ENCODE data around the gene NTRK1.

The NTRK1 gene

DNA sequence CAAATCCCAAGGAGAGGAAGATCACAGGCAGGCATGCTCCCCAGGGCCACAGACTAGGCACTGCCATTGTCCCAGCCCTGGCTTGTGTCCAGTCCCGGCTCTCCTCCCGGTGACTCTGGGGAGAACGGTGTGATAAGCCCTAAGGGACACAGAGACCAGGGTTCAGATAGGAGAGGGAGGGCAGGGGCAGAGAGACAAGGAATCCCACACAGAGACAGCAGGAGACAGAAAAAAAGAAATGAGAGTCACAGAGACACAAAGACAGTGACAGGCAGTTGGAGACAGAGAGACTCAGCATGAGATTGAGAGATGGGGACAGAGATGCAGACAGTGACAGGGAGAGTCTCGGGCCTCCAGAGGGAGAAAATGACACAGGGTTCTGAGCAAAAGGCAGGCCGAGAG, 2.1 kb upstream of the NTRK1 start:
- no peaks in the 10 kb centered on the region for H3K36me3 ChIP-seq (ENCODE audit: insufficient read depth, low read length)
- no peaks in the 10 kb centered on the region for H3K9me3 ChIP-seq (ENCODE audit: control insufficient read depth, insufficient read depth, low read length)
- no peak overlapping the region; the same call in 1 of the 2 replicates for H3K9ac ChIP-seq (ENCODE audit: low read depth, low read length)
- H3K4me1 ChIP-seq (ENCODE audit: insufficient read depth, low read length) = no peaks in the 10 kb centered on the region

DNA sequence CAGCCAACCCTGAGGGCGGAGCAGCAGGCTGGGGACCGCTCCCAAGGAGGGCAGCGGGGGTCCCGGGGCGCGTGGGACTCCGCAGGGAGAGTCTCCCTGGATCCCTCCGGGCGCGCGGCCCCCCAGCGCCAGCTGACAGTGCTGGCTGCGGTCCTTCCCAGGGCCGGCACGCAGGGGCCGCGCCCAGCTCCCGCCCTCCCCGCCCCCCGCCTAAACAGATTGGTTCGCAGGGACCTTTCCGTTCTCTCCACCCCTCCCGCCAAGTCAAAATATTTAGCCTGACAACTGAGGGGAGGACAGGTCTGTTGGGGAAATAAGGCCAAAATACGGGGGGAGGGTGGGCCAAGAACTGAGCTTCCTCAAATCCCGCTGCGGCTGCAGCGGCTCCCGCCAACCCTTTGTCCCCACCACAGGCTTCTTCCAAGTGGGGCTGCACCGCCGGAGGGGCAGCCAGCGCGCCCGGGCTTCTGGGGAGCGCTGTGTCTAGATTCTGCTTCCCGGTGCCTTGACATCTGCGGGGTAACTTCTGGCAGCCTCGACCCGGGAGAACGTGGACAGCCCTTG, 1.6 kb upstream of the NTRK1 start, which contains the start of gene INSRR:
INSRR (minus strand) TSS at position 159 of the 564 bp plus-strand sequence. CDS start 496 bp downstream, outside the sequence.
- Histone ChIP-seq H3K36me3 (ENCODE audit: insufficient read depth, low read length) (no peaks in the 10 kb centered on the region), H3K9me3 (ENCODE audit: control insufficient read depth, insufficient read depth, low read length) (no peaks in the 10 kb centered on the region), H3K4me1 (ENCODE audit: insufficient read depth, low read length) (no peaks in the 10 kb centered on the region), H3K9ac (ENCODE audit: low read depth, low read length) (peak within 1 kb of the TSS; percentile 38; the same call in 1 of the 2 replicates)

DNA sequence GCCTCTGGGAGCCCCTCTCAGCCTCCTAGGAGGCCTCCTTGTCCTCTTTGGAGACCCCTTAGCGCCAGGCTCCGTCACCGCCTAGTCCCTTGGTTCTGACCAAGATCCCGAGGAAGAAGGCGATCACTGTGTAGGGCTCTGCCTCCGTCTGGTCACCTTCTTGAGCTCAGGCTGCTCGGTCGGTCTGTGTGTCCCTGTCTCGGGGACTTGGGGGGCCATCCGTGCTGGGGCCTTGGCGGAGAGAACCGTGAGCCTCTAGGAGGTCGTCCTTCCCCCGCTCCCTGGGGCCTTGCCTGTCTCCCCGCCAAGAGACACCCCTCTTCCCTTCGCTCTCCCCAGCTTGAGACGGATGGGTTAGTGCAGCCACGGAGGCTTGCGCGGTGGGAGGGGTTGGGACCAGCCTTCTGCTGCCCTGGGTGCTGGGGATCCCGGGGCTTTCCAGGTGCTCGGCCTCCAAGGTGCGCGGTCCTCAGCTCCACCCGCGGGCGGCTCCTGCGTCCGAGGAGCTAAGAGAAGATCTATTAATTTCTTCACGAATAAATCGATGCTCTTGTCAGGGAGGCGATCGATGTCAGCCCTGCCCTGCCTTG, 1.0 kb upstream of the NTRK1 start:
- H3K9ac ChIP-seq (ENCODE audit: low read depth, low read length) = peak overlapping the region; percentile 38; the same call in 1 of the 2 replicates
- no peaks in the 10 kb centered on the region for H3K9me3 ChIP-seq (ENCODE audit: control insufficient read depth, insufficient read depth, low read length)
- no peaks in the 10 kb centered on the region for H3K36me3 ChIP-seq (ENCODE audit: insufficient read depth, low read length)
- no peaks in the 10 kb centered on the region for H3K4me1 ChIP-seq (ENCODE audit: insufficient read depth, low read length)

DNA sequence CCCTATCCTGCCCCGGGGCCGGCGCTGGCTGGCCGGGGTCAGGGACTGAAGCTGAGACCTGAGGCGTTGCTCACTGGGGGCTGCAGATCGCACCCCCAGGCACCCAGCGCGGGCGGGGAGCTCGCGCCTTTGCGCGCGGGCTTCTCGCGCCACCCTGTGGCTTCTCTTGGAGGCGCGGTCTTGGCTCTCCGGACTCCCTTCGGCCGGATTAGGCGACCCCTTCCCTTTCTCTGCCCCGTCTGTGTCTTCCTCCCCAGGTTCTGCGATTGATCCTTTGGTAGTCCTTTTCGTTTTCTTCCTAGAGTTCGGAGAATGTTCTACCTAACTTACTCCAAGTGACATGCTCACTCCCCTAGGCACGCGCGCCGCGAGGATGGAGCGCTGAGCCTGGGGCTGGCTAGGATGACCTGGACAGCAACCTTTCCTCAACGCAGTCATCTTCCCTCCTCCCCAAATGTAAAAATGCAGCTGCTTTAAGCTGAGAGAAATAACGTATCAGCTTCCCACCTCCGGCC, 495 bp upstream of the NTRK1 start:
- Histone ChIP-seq H3K36me3 (ENCODE audit: insufficient read depth, low read length) (no peaks in the 10 kb centered on the region), H3K4me1 (ENCODE audit: insufficient read depth, low read length) (no peaks in the 10 kb centered on the region), H3K9me3 (ENCODE audit: control insufficient read depth, insufficient read depth, low read length) (no peaks in the 10 kb centered on the region), H3K9ac (ENCODE audit: low read depth, low read length) (peak overlapping the region; percentile 38; the same call in 1 of the 2 replicates)

DNA sequence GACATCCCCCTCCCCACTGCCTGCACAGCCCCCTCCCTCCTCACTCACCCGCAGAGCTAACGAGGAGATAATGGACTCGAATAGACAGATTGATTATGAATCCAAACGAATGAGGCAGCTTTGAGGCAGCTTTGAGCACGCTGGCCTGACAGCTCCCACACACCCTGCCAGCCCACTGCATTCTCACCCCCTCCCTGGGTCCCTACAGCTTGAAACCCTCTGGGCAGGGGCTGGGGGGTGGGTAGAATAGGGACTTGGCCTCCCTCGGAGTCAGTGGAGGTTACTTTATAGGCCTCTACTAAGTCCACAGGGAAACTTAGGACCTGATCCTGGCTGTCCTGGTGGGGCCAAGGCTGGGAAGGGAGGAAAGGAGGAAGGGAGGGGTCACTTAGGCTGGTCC, 1.9 kb downstream of the NTRK1 start:
- H3K9me3 ChIP-seq (ENCODE audit: control insufficient read depth, insufficient read depth, low read length) = no peaks in the 10 kb centered on the region
- H3K4me1 ChIP-seq (ENCODE audit: insufficient read depth, low read length) = peaks cover 13% of the 10 kb centered on the region; the same call in 1 of the 2 replicates
- no peak overlapping the region for H3K9ac ChIP-seq (ENCODE audit: low read depth, low read length)
- H3K36me3 ChIP-seq (ENCODE audit: insufficient read depth, low read length) = no peaks in the 10 kb centered on the region

DNA sequence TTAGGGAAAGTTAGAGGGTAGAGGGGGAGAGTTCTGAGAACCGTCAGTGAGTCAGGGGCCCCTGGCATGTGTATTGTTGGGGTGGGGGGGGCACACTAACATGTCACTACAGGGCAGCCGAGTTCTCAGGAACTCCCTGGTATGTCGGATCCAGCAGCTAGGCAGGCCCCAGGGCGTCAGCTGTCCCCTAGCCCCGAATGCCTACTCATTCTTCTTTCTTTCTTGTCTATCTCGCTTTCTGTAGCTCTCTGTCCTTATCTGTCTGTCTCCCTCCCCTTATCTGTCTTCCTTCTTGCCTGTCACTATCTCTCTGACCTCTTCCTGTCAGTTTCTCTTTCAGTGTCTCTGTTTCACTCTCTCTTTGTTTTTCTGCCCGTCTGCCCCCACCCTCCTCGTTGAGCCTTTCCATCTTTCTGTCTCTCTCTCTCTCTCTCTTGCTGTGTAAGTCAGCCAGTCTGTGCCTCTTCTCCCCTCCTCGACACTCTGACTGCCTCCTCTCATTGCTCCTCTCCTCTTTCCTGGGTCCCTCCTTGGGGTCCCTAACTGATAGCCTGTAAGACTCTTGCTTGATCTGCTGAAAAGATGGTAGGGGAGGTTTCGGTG, 2.4 kb downstream of the NTRK1 start:
- peaks cover 13% of the 10 kb centered on the region; the same call in 1 of the 2 replicates for H3K4me1 ChIP-seq (ENCODE audit: insufficient read depth, low read length)
- no peaks in the 10 kb centered on the region for H3K9me3 ChIP-seq (ENCODE audit: control insufficient read depth, insufficient read depth, low read length)
- no peak overlapping the region for H3K9ac ChIP-seq (ENCODE audit: low read depth, low read length)
- no peaks in the 10 kb centered on the region for H3K36me3 ChIP-seq (ENCODE audit: insufficient read depth, low read length)

DNA sequence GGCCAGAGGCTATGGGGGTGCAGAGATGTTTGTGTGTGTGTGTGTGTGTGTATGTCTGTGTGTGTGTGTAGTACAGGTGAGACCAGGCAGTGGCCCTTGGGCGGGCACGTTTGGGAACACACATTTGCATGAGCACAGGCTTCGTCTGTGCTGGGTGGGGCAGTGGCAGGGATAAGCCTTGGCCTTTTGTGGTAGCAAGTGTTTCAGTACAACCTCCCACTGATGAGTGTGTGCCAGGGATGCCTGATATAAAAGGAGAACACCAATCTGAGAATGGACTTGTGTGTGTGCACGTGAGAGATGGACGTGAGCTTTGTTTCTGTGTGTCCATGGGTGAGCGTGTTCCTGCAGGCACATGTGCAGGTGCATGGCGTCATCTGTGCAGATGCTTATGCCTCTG, 3.0 kb downstream of the NTRK1 start:
- Histone ChIP-seq H3K9ac (ENCODE audit: low read depth, low read length) (no peak overlapping the region), H3K36me3 (ENCODE audit: insufficient read depth, low read length) (no peaks in the 10 kb centered on the region), H3K9me3 (ENCODE audit: control insufficient read depth, insufficient read depth, low read length) (no peaks in the 10 kb centered on the region), H3K4me1 (ENCODE audit: insufficient read depth, low read length) (peaks cover 13% of the 10 kb centered on the region; the same call in 1 of the 2 replicates)

DNA sequence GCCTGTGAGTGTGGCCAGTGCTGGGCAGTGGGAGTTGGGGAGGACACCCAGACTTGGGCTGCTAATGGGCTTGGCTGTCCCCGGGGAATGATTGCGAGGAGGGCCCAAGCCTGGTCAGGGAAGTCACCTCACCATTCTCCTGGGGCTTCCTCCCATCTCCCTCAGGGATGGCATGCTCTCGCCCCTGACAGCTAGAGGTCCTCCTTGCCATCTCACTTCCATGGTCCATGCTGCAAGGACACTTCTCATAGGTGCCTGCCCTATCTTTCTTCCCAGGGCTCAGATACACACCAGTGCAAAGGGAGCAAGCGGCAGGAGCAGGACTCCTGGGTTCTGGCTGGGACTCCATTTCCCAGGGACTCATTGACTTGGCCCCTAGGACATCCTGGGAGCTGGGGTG, 4.1 kb downstream of the NTRK1 start:
- H3K36me3 ChIP-seq (ENCODE audit: insufficient read depth, low read length) = no peaks in the 10 kb centered on the region
- no peaks in the 10 kb centered on the region for H3K9me3 ChIP-seq (ENCODE audit: control insufficient read depth, insufficient read depth, low read length)
- H3K4me1 ChIP-seq (ENCODE audit: insufficient read depth, low read length) = peaks cover 13% of the 10 kb centered on the region; the same call in 1 of the 2 replicates
- no peak overlapping the region for H3K9ac ChIP-seq (ENCODE audit: low read depth, low read length)

DNA sequence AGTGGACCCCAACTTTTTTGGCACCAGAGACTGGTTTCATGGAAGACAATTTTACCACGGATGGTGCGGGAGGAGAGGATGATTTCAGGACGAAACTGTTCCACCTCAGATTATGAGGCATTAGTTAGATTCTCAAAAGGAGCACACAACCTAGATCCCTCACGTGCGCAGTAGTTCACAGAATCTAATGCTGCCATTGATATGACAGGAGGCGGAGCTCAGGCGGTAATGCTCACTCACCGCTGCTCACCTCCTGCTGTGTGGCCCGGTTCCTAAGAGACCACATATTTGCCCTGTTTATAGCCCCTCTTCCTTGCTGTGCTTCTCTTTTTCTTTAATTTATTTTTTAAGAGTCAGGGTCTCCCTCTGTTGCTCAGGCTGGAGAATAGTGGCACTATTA, 4.6 kb downstream of the NTRK1 start:
- H3K4me1 ChIP-seq (ENCODE audit: insufficient read depth, low read length) = peaks cover 13% of the 10 kb centered on the region; the same call in 1 of the 2 replicates
- H3K9me3 ChIP-seq (ENCODE audit: control insufficient read depth, insufficient read depth, low read length) = no peaks in the 10 kb centered on the region
- no peaks in the 10 kb centered on the region for H3K36me3 ChIP-seq (ENCODE audit: insufficient read depth, low read length)
- H3K9ac ChIP-seq (ENCODE audit: low read depth, low read length) = no peak overlapping the region

DNA sequence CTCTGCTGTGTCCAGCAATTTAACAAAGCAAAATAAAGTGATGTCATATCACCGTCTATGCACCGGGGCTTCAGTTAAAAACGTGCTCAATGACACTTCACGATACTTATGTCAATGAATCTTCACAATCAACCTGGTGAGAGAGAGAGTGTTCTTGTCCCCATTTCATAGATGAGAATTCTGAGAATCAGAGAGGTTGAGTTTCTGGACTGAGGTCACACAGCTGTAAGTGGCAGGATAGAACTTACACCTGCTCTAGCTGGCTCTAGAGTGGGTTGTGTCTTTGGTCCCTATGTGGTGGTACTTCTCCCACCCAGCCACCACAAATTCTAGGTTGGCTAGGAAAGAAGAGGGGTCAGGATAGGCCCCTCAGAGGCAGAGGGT, 5.2 kb downstream of the NTRK1 start:
- Histone ChIP-seq H3K36me3 (ENCODE audit: insufficient read depth, low read length) (no peaks in the 10 kb centered on the region), H3K4me1 (ENCODE audit: insufficient read depth, low read length) (peaks cover 13% of the 10 kb centered on the region; the same call in 1 of the 2 replicates), H3K9ac (ENCODE audit: low read depth, low read length) (no peak overlapping the region), H3K9me3 (ENCODE audit: control insufficient read depth, insufficient read depth, low read length) (no peaks in the 10 kb centered on the region)

DNA sequence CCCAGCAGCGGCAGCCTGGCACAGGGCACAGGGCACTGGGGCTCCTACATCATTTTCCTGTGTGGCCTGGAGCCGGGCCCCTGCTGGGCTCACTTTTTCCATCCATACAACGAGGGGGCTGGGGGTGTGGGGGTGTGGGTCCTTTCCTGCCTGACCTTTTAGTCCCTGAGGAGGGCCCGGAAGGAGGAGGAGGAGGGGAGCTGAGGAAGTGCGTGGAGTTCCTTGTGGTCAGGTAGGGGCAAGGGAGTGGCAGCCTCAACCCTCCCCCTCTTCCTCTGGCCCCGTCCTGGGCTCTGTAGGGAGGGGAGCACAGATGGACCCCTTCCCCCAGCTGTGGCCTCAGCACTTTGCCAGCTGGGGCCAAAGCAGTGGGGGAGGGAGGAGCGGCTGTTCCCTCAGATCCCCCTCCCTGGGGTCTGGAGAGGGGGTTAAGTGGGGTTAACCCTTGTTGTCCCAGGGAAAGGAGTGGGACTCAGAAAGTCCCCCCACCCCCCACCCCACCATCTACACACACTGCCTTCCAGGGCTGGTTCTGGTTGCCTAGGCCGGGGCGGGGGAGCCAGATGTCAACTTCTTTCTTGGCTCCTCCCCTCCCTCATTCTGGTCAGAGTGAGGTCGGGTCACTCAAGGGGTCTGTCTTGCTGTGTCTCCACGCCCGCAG, 5.7 kb downstream of the NTRK1 start:
- Histone ChIP-seq H3K9ac (ENCODE audit: low read depth, low read length) (no peak overlapping the region), H3K9me3 (ENCODE audit: control insufficient read depth, insufficient read depth, low read length) (no peaks in the 10 kb centered on the region), H3K36me3 (ENCODE audit: insufficient read depth, low read length) (no peaks in the 10 kb centered on the region), H3K4me1 (ENCODE audit: insufficient read depth, low read length) (peaks cover 13% of the 10 kb centered on the region; the same call in 1 of the 2 replicates)

DNA sequence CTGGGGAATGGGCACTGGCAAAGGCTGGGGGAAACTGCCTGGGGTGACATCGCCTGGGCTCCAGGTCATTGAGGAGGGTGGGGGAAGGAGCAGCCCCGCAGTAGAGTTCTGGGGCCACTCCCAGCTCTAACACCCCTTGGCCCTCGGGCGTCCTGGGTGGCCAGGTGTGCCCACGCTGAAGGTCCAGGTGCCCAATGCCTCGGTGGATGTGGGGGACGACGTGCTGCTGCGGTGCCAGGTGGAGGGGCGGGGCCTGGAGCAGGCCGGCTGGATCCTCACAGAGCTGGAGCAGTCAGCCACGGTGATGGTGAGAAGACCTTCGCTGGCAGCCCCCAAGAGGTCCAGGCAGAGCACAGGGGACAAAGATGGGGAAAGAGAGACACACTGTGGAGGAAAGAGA, 7.7 kb downstream of the NTRK1 start:
- Histone ChIP-seq H3K4me1 (ENCODE audit: insufficient read depth, low read length) (peaks cover 13% of the 10 kb centered on the region; the same call in 1 of the 2 replicates), H3K36me3 (ENCODE audit: insufficient read depth, low read length) (no peaks in the 10 kb centered on the region), H3K9me3 (ENCODE audit: control insufficient read depth, insufficient read depth, low read length) (no peaks in the 10 kb centered on the region), H3K9ac (ENCODE audit: low read depth, low read length) (no peak overlapping the region)

DNA sequence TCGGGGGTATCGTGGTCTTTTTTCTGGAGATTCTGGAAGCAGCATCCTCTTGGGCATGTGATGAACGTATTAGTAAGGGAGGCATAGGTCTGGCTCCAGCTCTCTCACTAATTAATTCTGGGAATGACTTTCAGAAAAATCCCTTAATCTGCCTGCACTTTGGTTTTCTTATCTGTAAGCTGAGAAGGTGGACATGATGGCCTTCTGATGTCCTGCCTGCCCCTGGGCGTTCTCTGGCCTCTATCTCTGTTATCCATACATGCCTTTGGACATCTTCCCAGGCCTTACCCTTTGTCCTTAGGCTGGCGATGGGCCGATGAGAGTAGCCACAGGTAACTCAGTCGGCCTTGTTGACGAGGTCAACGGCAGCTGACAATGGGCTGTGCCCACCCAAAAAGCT, 8.8 kb downstream of the NTRK1 start:
- no peaks in the 10 kb centered on the region for H3K9me3 ChIP-seq (ENCODE audit: control insufficient read depth, insufficient read depth, low read length)
- H3K36me3 ChIP-seq (ENCODE audit: insufficient read depth, low read length) = no peaks in the 10 kb centered on the region
- peaks cover 13% of the 10 kb centered on the region; the same call in 1 of the 2 replicates for H3K4me1 ChIP-seq (ENCODE audit: insufficient read depth, low read length)
- H3K9ac ChIP-seq (ENCODE audit: low read depth, low read length) = no peak overlapping the region

DNA sequence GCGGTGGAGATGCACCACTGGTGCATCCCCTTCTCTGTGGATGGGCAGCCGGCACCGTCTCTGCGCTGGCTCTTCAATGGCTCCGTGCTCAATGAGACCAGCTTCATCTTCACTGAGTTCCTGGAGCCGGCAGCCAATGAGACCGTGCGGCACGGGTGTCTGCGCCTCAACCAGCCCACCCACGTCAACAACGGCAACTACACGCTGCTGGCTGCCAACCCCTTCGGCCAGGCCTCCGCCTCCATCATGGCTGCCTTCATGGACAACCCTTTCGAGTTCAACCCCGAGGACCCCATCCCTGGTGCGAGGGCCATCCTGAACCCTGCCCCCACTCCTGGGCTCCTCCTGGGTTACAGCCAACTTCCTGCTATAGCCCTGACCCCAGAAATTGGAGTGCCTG, 13.0 kb downstream of the NTRK1 start:
- peaks cover 3% of the 10 kb centered on the region; the same call in 1 of the 2 replicates for H3K4me1 ChIP-seq (ENCODE audit: insufficient read depth, low read length)
- H3K9ac ChIP-seq (ENCODE audit: low read depth, low read length) = no peak overlapping the region
- H3K36me3 ChIP-seq (ENCODE audit: insufficient read depth, low read length) = no peaks in the 10 kb centered on the region
- no peaks in the 10 kb centered on the region for H3K9me3 ChIP-seq (ENCODE audit: control insufficient read depth, insufficient read depth, low read length)
